ENCODE results near the gene ARFRP1.

The ARFRP1 gene

GRCh38 chr20:63690898-63691710 is 16.7 kb downstream of the ARFRP1 start:
- DNase-seq: no peak

GRCh38 chr20:63690003-63690897 is 17.5 kb downstream of the ARFRP1 start:
- no peak for DNase-seq

- no peak for DNase-seq
These were observed 18.5 kb downstream of the ARFRP1 start for GRCh38 chr20:63689046-63690002.

- DNase-seq: no peak
These were observed 19.3 kb downstream of the ARFRP1 start for GRCh38 chr20:63688228-63689045.

DNA sequence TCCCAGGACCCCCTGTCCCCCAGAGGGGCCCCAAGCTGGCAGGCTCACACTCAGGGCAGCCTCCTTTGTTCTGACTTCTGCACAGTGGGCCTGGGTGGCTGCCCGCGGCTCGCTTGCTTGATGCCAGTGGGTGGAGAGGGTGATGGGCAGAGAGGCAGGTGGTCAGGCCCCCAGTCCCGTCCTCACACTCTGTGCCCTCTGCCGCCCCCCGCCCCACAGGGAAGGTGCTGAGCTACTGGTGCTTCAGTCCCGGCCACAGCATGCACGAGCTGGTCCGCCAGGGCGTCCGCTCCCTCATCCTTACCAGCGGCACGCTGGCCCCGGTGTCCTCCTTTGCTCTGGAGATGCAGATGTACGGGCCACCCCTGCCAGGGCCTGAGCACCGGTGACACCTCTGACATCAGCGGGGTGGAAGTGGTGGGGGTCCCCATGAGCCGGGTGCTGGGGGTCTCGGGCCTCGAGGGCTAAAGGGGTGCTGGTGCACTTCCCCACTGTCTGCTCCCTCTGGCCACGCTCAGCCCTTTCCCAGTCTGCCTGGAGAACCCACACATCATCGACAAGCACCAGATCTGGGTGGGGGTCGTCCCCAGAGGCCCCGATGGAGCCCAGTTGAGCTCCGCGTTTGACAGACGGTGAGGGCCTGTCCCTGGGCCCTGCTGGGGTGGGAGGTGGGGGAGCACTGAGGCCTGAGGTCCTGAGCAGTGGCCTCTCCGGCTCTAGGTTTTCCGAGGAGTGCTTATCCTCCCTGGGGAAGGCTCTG is 20.2 kb downstream of the ARFRP1 start:
- DNase-seq: no peak

- DNase-seq: peak; percentile 89 to 91
These were observed 21.1 kb downstream of the ARFRP1 start for GRCh38 chr20:63686492-63687321.

DNA sequence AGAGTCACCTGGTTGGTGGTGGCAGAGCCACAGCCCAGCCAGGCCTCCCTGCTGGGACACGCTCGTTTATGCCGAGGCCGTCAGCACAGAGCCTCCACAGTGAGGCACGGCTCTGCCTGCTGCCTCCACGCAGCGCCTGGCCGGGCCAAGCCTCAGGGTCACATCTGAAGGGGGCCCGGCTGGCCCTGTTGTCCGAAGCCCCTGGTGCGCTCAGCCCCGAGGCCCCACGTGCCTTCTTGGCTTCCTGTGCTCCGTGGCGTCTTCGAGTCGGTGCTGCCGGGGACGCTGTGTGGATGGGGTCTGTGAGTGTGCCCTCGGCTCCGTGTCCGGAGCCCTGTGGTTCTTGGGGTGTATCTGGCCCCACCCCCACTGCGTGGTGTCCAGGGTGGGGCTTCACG is 21.7 kb downstream of the ARFRP1 start:
- DNase-seq: no peak

GRCh38 chr20:63685269-63686026 is 22.3 kb downstream of the ARFRP1 start:
- no peak for DNase-seq

DNA sequence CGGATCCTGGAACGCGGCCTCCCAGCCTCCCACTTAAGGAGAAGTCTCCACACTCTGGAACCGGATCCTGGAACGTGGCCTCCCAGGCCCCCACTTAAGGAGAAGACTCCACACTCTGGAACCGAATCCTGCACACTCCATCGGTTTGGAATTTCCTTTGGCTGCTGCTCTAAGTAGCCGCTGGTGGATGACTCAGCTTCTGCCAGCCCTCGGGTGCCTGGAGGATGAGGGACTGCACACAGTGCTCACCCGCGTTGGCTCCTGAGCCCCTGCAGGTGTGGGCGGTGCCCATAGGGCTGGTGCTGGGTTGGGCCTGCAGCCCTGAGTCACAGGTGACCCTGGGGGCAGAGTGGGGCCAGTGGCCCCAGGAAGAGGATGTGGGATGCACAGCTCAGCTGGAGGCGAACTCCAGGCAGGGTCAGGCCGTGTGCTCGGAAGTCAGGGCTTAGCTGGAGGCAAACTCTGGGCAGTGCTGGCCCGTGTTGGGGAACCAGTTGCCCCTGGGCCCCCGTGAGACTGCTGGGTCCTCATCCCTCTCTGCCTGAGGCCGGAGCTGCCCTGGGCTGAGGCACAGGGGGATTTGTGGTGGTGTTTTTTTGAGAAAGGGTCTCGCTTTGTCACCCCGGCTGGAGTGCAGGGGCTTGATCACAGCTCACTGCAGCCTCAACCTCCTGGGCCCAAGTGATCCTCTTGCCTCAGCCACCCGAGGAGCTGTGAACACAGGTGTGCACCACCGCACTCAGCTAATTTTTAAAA is 25.2 kb downstream of the ARFRP1 start:
- peak; percentile 19 to 29 for DNase-seq

DNA sequence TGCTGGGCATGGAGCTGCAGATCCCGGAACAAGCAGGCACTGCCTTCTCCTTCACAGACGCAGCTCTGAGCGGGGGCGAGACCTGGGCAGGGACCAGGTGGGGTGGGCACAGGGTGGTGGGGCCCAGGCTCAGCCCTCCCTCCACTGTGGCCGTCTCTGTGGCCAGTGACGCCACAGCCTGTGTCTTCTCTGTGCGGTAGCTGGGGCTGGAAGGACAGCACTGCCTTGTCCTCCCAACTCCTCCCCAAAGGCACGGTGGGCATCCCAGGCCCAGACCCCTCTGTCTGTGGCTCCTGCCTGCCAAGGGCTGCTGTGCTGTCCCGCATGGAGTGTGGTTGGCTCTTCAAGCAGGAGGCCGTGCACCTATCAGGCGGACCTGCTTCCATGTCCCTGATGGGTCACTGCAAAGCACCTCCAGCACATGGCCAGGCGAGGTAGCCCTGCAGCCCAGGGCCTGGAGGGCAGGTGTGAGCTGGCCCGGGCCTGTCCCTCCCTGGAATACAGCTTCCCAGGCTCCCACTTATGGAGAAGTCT is 26.1 kb downstream of the ARFRP1 start:
- DNase-seq: no peak

DNA sequence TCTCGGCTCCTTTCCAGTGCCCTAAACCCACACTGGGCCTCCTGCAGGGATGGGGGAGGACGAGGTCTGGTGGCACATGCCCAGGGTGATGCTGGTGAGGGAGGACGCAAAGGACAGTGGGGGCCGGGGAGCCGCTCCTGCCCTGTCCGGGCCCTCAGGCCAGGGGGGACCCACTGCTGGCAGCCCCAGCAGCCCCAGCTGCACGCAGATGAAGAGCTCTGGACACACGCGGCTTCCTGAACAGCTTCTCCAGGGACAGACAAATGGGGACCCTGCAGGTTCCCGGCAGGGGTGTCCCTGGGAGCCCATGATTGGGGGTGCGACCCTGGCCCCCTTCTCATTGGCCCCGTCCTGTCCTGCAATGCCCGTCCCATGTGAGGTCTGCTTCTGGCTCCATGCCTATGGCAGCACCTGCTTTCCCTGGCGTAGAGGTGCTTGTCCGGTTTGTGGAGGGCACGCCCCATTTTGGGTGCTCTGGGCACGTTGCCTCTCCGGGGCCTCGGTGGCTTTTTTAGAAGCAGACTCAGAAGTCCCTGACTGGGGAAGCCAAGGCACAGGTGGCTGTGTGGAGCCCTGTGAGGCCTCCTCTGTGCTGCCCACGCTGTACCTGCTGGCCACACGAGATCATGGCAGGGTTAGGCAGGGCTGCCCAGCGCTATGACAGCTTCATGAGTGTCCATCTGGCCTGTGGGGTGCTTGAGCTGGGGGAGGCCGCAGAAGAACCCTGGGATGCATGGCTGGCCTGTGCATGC is 26.7 kb downstream of the ARFRP1 start:
- DNase-seq: no peak

- DNase-seq: no peak
These were observed 27.3 kb downstream of the ARFRP1 start for GRCh38 chr20:63680427-63680826.

GRCh38 chr20:63679799-63680305 is 27.9 kb downstream of the ARFRP1 start:
- DNase-seq: no peak

- no peak for DNase-seq
These were observed 28.9 kb downstream of the ARFRP1 start for GRCh38 chr20:63678667-63679465.

- no peak for DNase-seq
These were observed 29.7 kb downstream of the ARFRP1 start for GRCh38 chr20:63678071-63678470.
